Type B pancreatic cell (in vitro differentiated cells): Measurements from ENCODE around the gene PLCXD1. TPM values are rescaled to one million over a fixed set of nuclear protein-coding genes. Genes with fewer than 3 reads are reported as not detected.

Experiments
- DNase-seq: peaks from one replicate; pipeline ENCODE4 v3.0.0; 2021; ENCODE audit warnings: mixed read lengths; ENCODE audit not compliant: unreplicated experiment; ENCODE audit errors: extremely low spot score
- H3K27ac Mint-ChIP-seq: 2 replicates; pipeline ENCODE4 v1.8.0; 2021; ENCODE audit warnings: mild to moderate bottlenecking, mixed read lengths
- H3K27me3 Mint-ChIP-seq: 2 replicates; pipeline ENCODE4 v1.8.0; 2021; ENCODE audit warnings: mixed read lengths
- H3K36me3 Mint-ChIP-seq: 2 replicates; pipeline ENCODE4 v1.8.0; 2021; ENCODE audit warnings: mixed read lengths
- H3K4me1 Mint-ChIP-seq: one replicate; pipeline ENCODE4 v1.8.0; 2021; ENCODE audit warnings: mixed read lengths; ENCODE audit not compliant: unreplicated experiment
- H3K4me3 Mint-ChIP-seq: 2 replicates; pipeline ENCODE4 v1.8.0; 2021; ENCODE audit warnings: mild to moderate bottlenecking, mixed read lengths
- H3K9me3 Mint-ChIP-seq: 2 replicates; pipeline ENCODE4 v1.8.0; 2021; ENCODE audit warnings: mixed read lengths
- CTCF ChIP-seq: fragments of 200-600 bp; sonication (generic); conservative IDR thresholded peaks from 2 replicates; pipeline ENCODE4 v1.5.0; 2021; ENCODE audit warnings: antibody characterized with exemption, mild to moderate bottlenecking
- total RNA-seq: library from RNA; stranded (reverse); gene quantifications from 2 replicates; pipeline ENCODE4 v1.2.1, GENCODE V29; 2021; ENCODE audit warnings: low replicate concordance

The PLCXD1 gene
- total RNA-seq, 1 donor from 2014 or later: 54.8 TPM

- DNase-seq: no peak
- no peaks in the 10 kb centered on the region for H3K9me3 Mint-ChIP-seq
- TF ChIP-seq CTCF: no peak
- H3K27ac Mint-ChIP-seq: peak overlapping the region; percentile 37
- peaks cover 16% of the 10 kb centered on the region for H3K4me1 Mint-ChIP-seq
- no peak overlapping the region for H3K4me3 Mint-ChIP-seq
- no peaks in the 10 kb centered on the region for H3K36me3 Mint-ChIP-seq
- no peaks in the 10 kb centered on the region for H3K27me3 Mint-ChIP-seq
Observed at GRCh38 chrX:264634-265455, 16.3 kb upstream of the PLCXD1 start.

DNA sequence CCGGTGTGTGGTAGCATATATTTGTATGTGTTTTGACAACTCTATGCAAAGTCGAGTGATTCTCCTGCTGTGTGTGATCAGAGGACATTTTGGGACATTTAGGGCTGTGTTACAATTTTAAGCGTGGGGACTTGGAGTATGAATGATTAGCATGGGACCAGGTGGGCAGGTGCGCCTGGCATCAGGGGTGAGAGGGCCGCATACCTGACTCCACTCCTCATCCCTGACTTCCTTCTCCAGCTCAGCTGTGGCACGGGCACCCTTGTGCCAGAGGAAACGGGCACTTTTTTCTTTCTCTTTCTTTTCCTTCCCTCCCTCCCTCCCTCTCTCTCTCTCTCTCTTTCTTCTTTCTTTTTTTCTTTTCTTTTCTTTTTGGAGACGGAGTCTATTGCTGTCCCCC lies 15.7 kb upstream of the PLCXD1 start:
- no peaks in the 10 kb centered on the region for H3K27me3 Mint-ChIP-seq
- no peak overlapping the region for H3K4me3 Mint-ChIP-seq
- no peaks in the 10 kb centered on the region for H3K36me3 Mint-ChIP-seq
- no peaks in the 10 kb centered on the region for H3K9me3 Mint-ChIP-seq
- H3K27ac Mint-ChIP-seq: peak overlapping the region; percentile 37
- peaks cover 12% of the 10 kb centered on the region for H3K4me1 Mint-ChIP-seq
- DNase-seq: peak; percentile 43
- TF ChIP-seq CTCF: no peak

- H3K4me1 Mint-ChIP-seq: peaks cover 4% of the 10 kb centered on the region
- no peaks in the 10 kb centered on the region for H3K27me3 Mint-ChIP-seq
- peak; percentile 67 for DNase-seq
- peak overlapping the region; percentile 78 for H3K27ac Mint-ChIP-seq
- no peaks in the 10 kb centered on the region for H3K9me3 Mint-ChIP-seq
- H3K4me3 Mint-ChIP-seq: no peak overlapping the region
- no peak for TF ChIP-seq CTCF
- H3K36me3 Mint-ChIP-seq: no peaks in the 10 kb centered on the region
Observed at GRCh38 chrX:267771-268261, 13.4 kb upstream of the PLCXD1 start.

- H3K4me1 Mint-ChIP-seq: no peaks in the 10 kb centered on the region
- peak; percentile 37 for DNase-seq
- no peaks in the 10 kb centered on the region for H3K9me3 Mint-ChIP-seq
- H3K36me3 Mint-ChIP-seq: no peaks in the 10 kb centered on the region
- no peak overlapping the region for H3K27ac Mint-ChIP-seq
- H3K4me3 Mint-ChIP-seq: no peak overlapping the region
- no peak for TF ChIP-seq CTCF
- no peaks in the 10 kb centered on the region for H3K27me3 Mint-ChIP-seq
Observed at GRCh38 chrX:270848-271367, 10.3 kb upstream of the PLCXD1 start.

GRCh38 chrX:274904-275475 lies 6.2 kb upstream of the PLCXD1 start:
- H3K4me3 Mint-ChIP-seq: peak overlapping the region; percentile 78
- no peak for TF ChIP-seq CTCF
- no peaks in the 10 kb centered on the region for H3K27me3 Mint-ChIP-seq
- H3K4me1 Mint-ChIP-seq: peaks cover 10% of the 10 kb centered on the region
- no peaks in the 10 kb centered on the region for H3K36me3 Mint-ChIP-seq
- no peak for DNase-seq
- no peak overlapping the region for H3K27ac Mint-ChIP-seq
- H3K9me3 Mint-ChIP-seq: no peaks in the 10 kb centered on the region
